ENCODE measurements around the gene SMIM3.

DNA sequence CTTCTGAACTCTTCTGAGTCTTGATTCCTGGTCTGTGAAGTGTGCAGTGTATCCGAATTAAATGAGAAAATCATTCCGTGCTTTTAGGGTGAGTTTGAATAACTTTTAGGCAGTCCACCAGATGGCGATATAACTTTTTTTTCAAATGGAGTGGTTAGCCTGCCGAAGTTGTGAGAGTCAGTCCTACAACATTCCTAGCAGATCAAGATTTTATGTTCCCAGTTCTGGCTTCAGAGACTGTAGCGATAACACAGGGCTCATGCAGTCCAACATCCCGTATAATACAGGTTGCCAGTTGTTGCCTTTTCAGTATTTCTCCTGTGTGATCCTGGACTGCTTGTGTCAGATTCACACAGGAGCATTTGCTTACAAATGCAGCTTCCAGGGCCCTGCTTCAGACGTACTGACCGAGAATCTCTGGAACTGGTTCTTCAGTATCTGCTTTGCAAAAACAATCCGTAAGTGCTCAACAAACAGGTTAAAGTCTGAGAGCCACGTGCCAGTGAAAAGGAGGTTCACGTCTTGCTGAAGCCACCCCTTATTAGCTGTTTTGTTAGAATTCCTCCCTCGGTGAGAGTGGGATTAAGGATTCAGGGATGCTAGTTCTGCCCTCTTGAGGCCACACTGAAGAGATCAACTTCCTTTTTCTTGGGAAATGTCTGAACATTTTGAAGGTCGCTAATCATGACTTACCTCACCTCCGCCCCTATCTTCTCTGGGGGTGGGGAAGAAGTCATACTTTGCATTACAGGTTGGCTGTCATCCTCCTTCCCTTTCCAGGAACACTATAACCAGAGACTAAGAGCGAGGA is 22.8 kb downstream of the SMIM3 start:
- TF ChIP-seq EZH2 (IDR thresholded peaks at IDR 0.05; ENCODE audit: borderline replicate concordance, control insufficient read depth, low read depth, low read length) (no peak), EP300 (IDR thresholded peaks at IDR 0.05; ENCODE audit: borderline replicate concordance in 1 of 2, control insufficient read depth in 1 of 2, low read depth in 2 of 2, low read length in 2 of 2) (no peak), ETV6 (conservative IDR thresholded peaks at IDR 0.05 in 1 of 2, IDR thresholded peaks at IDR 0.05 in 1 of 2; ENCODE audit: borderline replicate concordance in 1 of 2, low read depth in 1 of 2) (no peak), TCF12 (IDR thresholded peaks at IDR 0.05; ENCODE audit: low read depth, low read length) (no peak), POLR2A (IDR thresholded peaks at IDR 0.05; ENCODE audit: low read depth, low read length) (no peak), RAD21 (IDR thresholded peaks at IDR 0.05; ENCODE audit: insufficient read depth, low read depth, low read length) (peak; percentile 61), MYC (IDR thresholded peaks at IDR 0.05; ENCODE audit: insufficient read depth, insufficient read length, insufficient replicate concordance, low read length, severe bottlenecking) (no peak), POLR2AphosphoS5 (IDR thresholded peaks at IDR 0.05; ENCODE audit: low read length) (no peak), MYB (IDR thresholded peaks at IDR 0.05; ENCODE audit: borderline replicate concordance, low read depth, low read length) (no peak), RFX5 (IDR thresholded peaks at IDR 0.05; ENCODE audit: low read depth, low read length) (no peak)
- TF ChIP-seq, protein P1, sequence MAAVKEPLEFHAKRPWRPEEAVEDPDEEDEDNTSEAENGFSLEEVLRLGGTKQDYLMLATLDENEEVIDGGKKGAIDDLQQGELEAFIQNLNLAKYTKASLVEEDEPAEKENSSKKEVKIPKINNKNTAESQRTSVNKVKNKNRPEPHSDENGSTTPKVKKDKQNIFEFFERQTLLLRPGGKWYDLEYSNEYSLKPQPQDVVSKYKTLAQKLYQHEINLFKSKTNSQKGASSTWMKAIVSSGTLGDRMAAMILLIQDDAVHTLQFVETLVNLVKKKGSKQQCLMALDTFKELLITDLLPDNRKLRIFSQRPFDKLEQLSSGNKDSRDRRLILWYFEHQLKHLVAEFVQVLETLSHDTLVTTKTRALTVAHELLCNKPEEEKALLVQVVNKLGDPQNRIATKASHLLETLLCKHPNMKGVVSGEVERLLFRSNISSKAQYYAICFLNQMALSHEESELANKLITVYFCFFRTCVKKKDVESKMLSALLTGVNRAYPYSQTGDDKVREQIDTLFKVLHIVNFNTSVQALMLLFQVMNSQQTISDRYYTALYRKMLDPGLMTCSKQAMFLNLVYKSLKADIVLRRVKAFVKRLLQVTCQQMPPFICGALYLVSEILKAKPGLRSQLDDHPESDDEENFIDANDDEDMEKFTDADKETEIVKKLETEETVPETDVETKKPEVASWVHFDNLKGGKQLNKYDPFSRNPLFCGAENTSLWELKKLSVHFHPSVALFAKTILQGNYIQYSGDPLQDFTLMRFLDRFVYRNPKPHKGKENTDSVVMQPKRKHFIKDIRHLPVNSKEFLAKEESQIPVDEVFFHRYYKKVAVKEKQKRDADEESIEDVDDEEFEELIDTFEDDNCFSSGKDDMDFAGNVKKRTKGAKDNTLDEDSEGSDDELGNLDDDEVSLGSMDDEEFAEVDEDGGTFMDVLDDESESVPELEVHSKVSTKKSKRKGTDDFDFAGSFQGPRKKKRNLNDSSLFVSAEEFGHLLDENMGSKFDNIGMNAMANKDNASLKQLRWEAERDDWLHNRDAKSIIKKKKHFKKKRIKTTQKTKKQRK (IDR thresholded peaks at IDR 0.05; ENCODE audit: low read depth, low read length), result no peak
- TF ChIP-seq, protein P2, sequence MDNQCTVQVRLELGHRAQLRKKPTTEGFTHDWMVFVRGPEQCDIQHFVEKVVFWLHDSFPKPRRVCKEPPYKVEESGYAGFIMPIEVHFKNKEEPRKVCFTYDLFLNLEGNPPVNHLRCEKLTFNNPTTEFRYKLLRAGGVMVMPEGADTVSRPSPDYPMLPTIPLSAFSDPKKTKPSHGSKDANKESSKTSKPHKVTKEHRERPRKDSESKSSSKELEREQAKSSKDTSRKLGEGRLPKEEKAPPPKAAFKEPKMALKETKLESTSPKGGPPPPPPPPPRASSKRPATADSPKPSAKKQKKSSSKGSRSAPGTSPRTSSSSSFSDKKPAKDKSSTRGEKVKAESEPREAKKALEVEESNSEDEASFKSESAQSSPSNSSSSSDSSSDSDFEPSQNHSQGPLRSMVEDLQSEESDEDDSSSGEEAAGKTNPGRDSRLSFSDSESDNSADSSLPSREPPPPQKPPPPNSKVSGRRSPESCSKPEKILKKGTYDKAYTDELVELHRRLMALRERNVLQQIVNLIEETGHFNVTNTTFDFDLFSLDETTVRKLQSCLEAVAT (IDR thresholded peaks at IDR 0.05), result no peak
- TF ChIP-seq, protein P3, sequence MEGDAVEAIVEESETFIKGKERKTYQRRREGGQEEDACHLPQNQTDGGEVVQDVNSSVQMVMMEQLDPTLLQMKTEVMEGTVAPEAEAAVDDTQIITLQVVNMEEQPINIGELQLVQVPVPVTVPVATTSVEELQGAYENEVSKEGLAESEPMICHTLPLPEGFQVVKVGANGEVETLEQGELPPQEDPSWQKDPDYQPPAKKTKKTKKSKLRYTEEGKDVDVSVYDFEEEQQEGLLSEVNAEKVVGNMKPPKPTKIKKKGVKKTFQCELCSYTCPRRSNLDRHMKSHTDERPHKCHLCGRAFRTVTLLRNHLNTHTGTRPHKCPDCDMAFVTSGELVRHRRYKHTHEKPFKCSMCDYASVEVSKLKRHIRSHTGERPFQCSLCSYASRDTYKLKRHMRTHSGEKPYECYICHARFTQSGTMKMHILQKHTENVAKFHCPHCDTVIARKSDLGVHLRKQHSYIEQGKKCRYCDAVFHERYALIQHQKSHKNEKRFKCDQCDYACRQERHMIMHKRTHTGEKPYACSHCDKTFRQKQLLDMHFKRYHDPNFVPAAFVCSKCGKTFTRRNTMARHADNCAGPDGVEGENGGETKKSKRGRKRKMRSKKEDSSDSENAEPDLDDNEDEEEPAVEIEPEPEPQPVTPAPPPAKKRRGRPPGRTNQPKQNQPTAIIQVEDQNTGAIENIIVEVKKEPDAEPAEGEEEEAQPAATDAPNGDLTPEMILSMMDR (IDR thresholded peaks at IDR 0.05 in 2 of 3, conservative IDR thresholded peaks at IDR 0.05 in 1 of 3; ENCODE audit: control insufficient read depth in 2 of 3, extremely low read depth in 1 of 3, insufficient read depth in 1 of 3, low read depth in 3 of 3, low read length in 3 of 3), result peak; percentile 49 to 60 (median 52); a peak in 5 of 6 replicates
- TF ChIP-seq, protein P4, sequence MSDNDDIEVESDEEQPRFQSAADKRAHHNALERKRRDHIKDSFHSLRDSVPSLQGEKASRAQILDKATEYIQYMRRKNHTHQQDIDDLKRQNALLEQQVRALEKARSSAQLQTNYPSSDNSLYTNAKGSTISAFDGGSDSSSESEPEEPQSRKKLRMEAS (IDR thresholded peaks at IDR 0.05; ENCODE audit: low read depth, low read length), result no peak

Measured in GM12878 (cell line).